ENCODE results near the gene C5orf63.

- no peak for TF ChIP-seq EZH2 (IDR thresholded peaks at IDR 0.05; ENCODE audit: low read depth, unreplicated experiment)
- no peak for TF ChIP-seq CTCF (conservative IDR thresholded peaks at IDR 0.05; ENCODE audit: low read depth in 2 of 2)
- TF ChIP-seq EZH2phosphoT487 (IDR thresholded peaks at IDR 0.05; ENCODE audit: unreplicated experiment), result no peak
- no peak for TF ChIP-seq POLR2AphosphoS5 (IDR thresholded peaks at IDR 0.05; ENCODE audit: low read depth)
- no peak for TF ChIP-seq REST (IDR thresholded peaks at IDR 0.05; ENCODE audit: unreplicated experiment)
- TF ChIP-seq CREB1 (CRISPR knock-in tag; IDR thresholded peaks at IDR 0.05; ENCODE audit: low read depth), result no peak
- TF ChIP-seq NANOG (IDR thresholded peaks at IDR 0.05; ENCODE audit: borderline replicate concordance), result no peak
- no peak for TF ChIP-seq ZNF114 (CRISPR knock-in tag; IDR thresholded peaks at IDR 0.05)
- no peak for TF ChIP-seq ETS1 (IDR thresholded peaks at IDR 0.05)
- no peak for TF ChIP-seq JUNB (IDR thresholded peaks at IDR 0.05; ENCODE audit: unreplicated experiment)
- TF ChIP-seq ZNF331 (CRISPR knock-in tag; IDR thresholded peaks at IDR 0.05; ENCODE audit: low read depth), result no peak
- TF ChIP-seq STAT1 (IDR thresholded peaks at IDR 0.05; ENCODE audit: unreplicated experiment), result no peak
Observed at GRCh38 chr5:127009784-127010183, 63.5 kb downstream of the C5orf63 start.
